H1 (cell line): ENCODE results near the gene LAMA4. TPM values are rescaled to one million over a fixed set of nuclear protein-coding genes. Genes with fewer than 3 reads are reported as not detected.

ENCODE experiments used
- CTCF ChIA-PET: fragments of 300-600 bp; sonication (Branson Sonifier 250); formaldehyde crosslinking; loops from one replicate; lab custom pipeline; 2021; ENCODE audit not compliant: partially characterized antibody; lab: Charles Lee
- POLR2A ChIA-PET: fragments of 300-600 bp; sonication (Branson Sonifier 250); formaldehyde crosslinking; loops from one replicate; lab custom pipeline; 2021; ENCODE audit warnings: inconsistent platforms; ENCODE audit not compliant: partially characterized antibody; lab: Charles Lee
- DNase-seq, 2 experiments: peaks; one replicate each; pipeline versions ENCODE4 v3.0.0 to v3.0.0-alpha.2; 2010 to 2022; ENCODE audit warnings: low spot score in 2 of 2, low read depth in 1 of 2, mixed read lengths in 1 of 2
- FAIRE-seq: peaks from 2 replicates; lab custom pipeline; 2011; peaks lifted over from hg19 to GRCh38; lab: Jason Lieb, UNC
- H2AFZ ChIP-seq: 2 replicates; pipeline ENCODE4 v1.8.1; 2012; ENCODE audit warnings: low read length, inconsistent platforms
- H2AK5ac ChIP-seq: 2 replicates; pipeline ENCODE4 v1.6.1; 2013; ENCODE audit warnings: low read depth, low read length
- H2BK120ac ChIP-seq: replicated peaks from 2 replicates; pipeline ENCODE3; 2013; ENCODE audit warnings: low read depth, low read length, inconsistent platforms
- H2BK12ac ChIP-seq: 2 replicates; pipeline ENCODE4 v1.6.1; 2013; ENCODE audit warnings: low read depth, low read length
- H2BK15ac ChIP-seq: 2 replicates; pipeline ENCODE4 v1.6.1; 2013; ENCODE audit warnings: low read length
- H2BK20ac ChIP-seq: 2 replicates; pipeline ENCODE4 v1.6.1; 2013; ENCODE audit warnings: low read length
- H2BK5ac ChIP-seq: 2 replicates; pipeline ENCODE4 v1.6.1; 2013; ENCODE audit warnings: low read depth, low read length
- H3K14ac ChIP-seq: 2 replicates; pipeline ENCODE4 v1.6.1; 2013; ENCODE audit warnings: inconsistent platforms; ENCODE audit not compliant: insufficient read length
- H3K18ac ChIP-seq: 2 replicates; pipeline ENCODE4 v1.6.1; 2013; ENCODE audit warnings: low read length; ENCODE audit errors: extremely low read depth
- H3K23ac ChIP-seq: 2 replicates; pipeline ENCODE4 v1.6.1; 2013; ENCODE audit warnings: inconsistent platforms; ENCODE audit not compliant: insufficient read length
- H3K23me2 ChIP-seq: 2 replicates; pipeline ENCODE4 v1.6.1; 2013; ENCODE audit warnings: low read depth, low read length
- H3K27ac ChIP-seq: 2 replicates; pipeline ENCODE4 v1.6.1; 2011; ENCODE audit warnings: low read depth, low read length, inconsistent platforms
- H3K27me3 ChIP-seq, 4 experiments: replicated peaks in 1 of 4; 1 replicate in 1 of 4; 2 replicates in 3 of 4; pipeline versions ENCODE4 v1.6.1 to v1.8.1; 2011 to 2013; ENCODE audit warnings: low read length in 3 of 4, mild to moderate bottlenecking in 3 of 4, inconsistent platforms in 2 of 4, mixed read lengths in 2 of 4, moderate library complexity in 1 of 4; ENCODE audit not compliant: control insufficient read depth in 3 of 4, insufficient read depth in 3 of 4; ENCODE audit errors: extremely low read depth in 1 of 4
- H3K36me3 ChIP-seq, 4 experiments: 2 replicates each; pipeline versions ENCODE4 v1.6.1 to v1.8.1; 2011 to 2013; ENCODE audit warnings: mild to moderate bottlenecking in 4 of 4, low read length in 3 of 4, moderate library complexity in 2 of 4, control low read depth in 1 of 4, inconsistent platforms in 1 of 4; ENCODE audit not compliant: insufficient read depth in 4 of 4, control insufficient read depth in 2 of 4
- H3K4ac ChIP-seq: replicated peaks from 2 replicates; pipeline ENCODE3; 2013; ENCODE audit warnings: low read length, low read depth, mixed read lengths, inconsistent platforms; ENCODE audit not compliant: insufficient read length
- H3K4me1 ChIP-seq, 4 experiments: replicated peaks in 1 of 4; 1 replicate in 1 of 4; 2 replicates in 3 of 4; pipeline versions ENCODE4 v1.6.1 to v1.8.1; 2011 to 2013; ENCODE audit warnings: low read length in 3 of 4, inconsistent platforms in 2 of 4, mixed read lengths in 1 of 4; ENCODE audit not compliant: insufficient read depth in 4 of 4, control insufficient read depth in 3 of 4
- H3K4me2 ChIP-seq, 2 experiments: 2 replicates each; pipeline versions ENCODE4 v1.6.1 to v1.8.1; 2011 to 2013; ENCODE audit warnings: low read depth in 2 of 2, low read length in 2 of 2, control low read depth in 1 of 2, inconsistent platforms in 1 of 2, mild to moderate bottlenecking in 1 of 2; ENCODE audit not compliant: insufficient read depth in 1 of 2
- H3K4me3 ChIP-seq, 4 experiments: fragments of 200-600, 300-600 bp in 1 of 4; sonication (generic), shearing (Covaris generic), sonication (Bioruptor Twin) in 1 of 4; 2 replicates each; pipeline versions ENCODE4 v1.5.1 to v1.8.1; 2011 to 2016; ENCODE audit warnings: low read length in 4 of 4, low read depth in 3 of 4, control low read depth in 2 of 4, inconsistent platforms in 2 of 4, mild to moderate bottlenecking in 2 of 4, mixed read lengths in 1 of 4, moderate library complexity in 1 of 4; ENCODE audit not compliant: insufficient read depth in 2 of 4; ENCODE audit errors: extremely low read depth in 1 of 4
- H3K56ac ChIP-seq: replicated peaks from 2 replicates; pipeline ENCODE3; 2013; ENCODE audit warnings: low read depth, mild to moderate bottlenecking, mixed read lengths, low read length, inconsistent platforms; ENCODE audit not compliant: insufficient read length
- H3K79me1 ChIP-seq: 2 replicates; pipeline ENCODE4 v1.6.1; 2013; ENCODE audit warnings: low read depth, low read length, control low read depth
- H3K79me2 ChIP-seq, 2 experiments: 2 replicates each; pipeline versions ENCODE4 v1.6.1 to v1.8.1; 2012 to 2013; ENCODE audit warnings: low read length in 2 of 2, mild to moderate bottlenecking in 2 of 2, inconsistent platforms in 1 of 2; ENCODE audit not compliant: insufficient read depth in 2 of 2, control insufficient read depth in 1 of 2
- H3K9ac ChIP-seq, 4 experiments: replicated peaks in 1 of 4; 1 replicate in 1 of 4; 2 replicates in 3 of 4; pipeline versions ENCODE4 v1.6.1 to v1.8.1; 2011 to 2013; ENCODE audit warnings: low read depth in 3 of 4, low read length in 3 of 4, control low read depth in 2 of 4, mild to moderate bottlenecking in 2 of 4, moderate library complexity in 2 of 4, inconsistent platforms in 1 of 4; ENCODE audit errors: extremely low read depth in 1 of 4
- H3K9me3 ChIP-seq, 2 experiments: 2 replicates each; pipeline versions ENCODE4 v1.6.1 to v1.8.1; 2012 to 2013; ENCODE audit warnings: mild to moderate bottlenecking in 2 of 2, moderate library complexity in 2 of 2, control low read depth in 1 of 2, inconsistent platforms in 1 of 2, low read depth in 1 of 2, low read length in 1 of 2, mixed read lengths in 1 of 2; ENCODE audit not compliant: insufficient read depth in 2 of 2
- H4K20me1 ChIP-seq, 2 experiments: replicated peaks in 1 of 2; 2 replicates each; pipeline versions ENCODE3 to v1.8.1; 2011 to 2013; ENCODE audit warnings: inconsistent platforms in 2 of 2, low read length in 2 of 2, mild to moderate bottlenecking in 1 of 2; ENCODE audit not compliant: insufficient read depth in 2 of 2, control insufficient read depth in 1 of 2
- H4K5ac ChIP-seq: 2 replicates; pipeline ENCODE4 v1.6.1; 2013; ENCODE audit warnings: low read length, low read depth, mixed read lengths, inconsistent platforms; ENCODE audit not compliant: insufficient read length
- H4K8ac ChIP-seq: 2 replicates; pipeline ENCODE4 v1.8.0; 2013; ENCODE audit warnings: mild to moderate bottlenecking, moderate library complexity, low read length, inconsistent platforms; ENCODE audit not compliant: insufficient read depth; ENCODE audit errors: extremely low read depth
- H4K91ac ChIP-seq: replicated peaks from 2 replicates; pipeline ENCODE3; 2013; ENCODE audit warnings: low read length, mixed read lengths, inconsistent platforms; ENCODE audit not compliant: insufficient read length
- BRCA1 ChIP-seq: IDR thresholded peaks from 2 replicates; pipeline ENCODE4 v1.6.1; 2012; ENCODE audit warnings: low read depth, low read length, improper control_type of control experiment
- CBX8 ChIP-seq: fragments of 300-800, 300-1000 bp; sonication (generic); IDR thresholded peaks from 2 replicates; pipeline ENCODE4 v1.7.1; 2016; ENCODE audit warnings: low read depth, low read length, borderline replicate concordance
- EGR1 ChIP-seq: IDR thresholded peaks from 2 replicates; pipeline ENCODE4 v1.6.1; 2011; ENCODE audit warnings: low read depth, low read length, borderline replicate concordance
- EP300 ChIP-seq, 2 experiments: IDR thresholded peaks; 1 replicate in 1 of 2; 2 replicates in 1 of 2; pipeline ENCODE4 v1.6.1; 2011 to 2012; ENCODE audit warnings: low read depth in 2 of 2, low read length in 2 of 2, mild to moderate bottlenecking in 2 of 2, borderline replicate concordance in 1 of 2, inconsistent platforms in 1 of 2, moderate library complexity in 1 of 2
- KDM1A ChIP-seq: fragments of 200-600, 300-600 bp; sonication (generic); IDR thresholded peaks from 2 replicates; pipeline ENCODE4 v1.7.1; 2016; ENCODE audit warnings: mild to moderate bottlenecking, low read length, borderline replicate concordance
- MAFK ChIP-seq: IDR thresholded peaks from 2 replicates; pipeline ENCODE4 v1.6.1; 2012; ENCODE audit warnings: low read depth, mild to moderate bottlenecking, improper control_type of control experiment, low read length
- POLR2A ChIP-seq, 2 experiments: IDR thresholded peaks; 1 replicate in 1 of 2; 2 replicates in 1 of 2; pipeline ENCODE4 v1.6.1; 2011; ENCODE audit warnings: low read depth in 2 of 2, low read length in 2 of 2, mild to moderate bottlenecking in 2 of 2; ENCODE audit errors: control extremely low read depth in 1 of 2
- SIX5 ChIP-seq: IDR thresholded peaks from 2 replicates; pipeline ENCODE4 v1.6.1; 2011; ENCODE audit warnings: mild to moderate bottlenecking, low read depth, low read length
- SP1 ChIP-seq: IDR thresholded peaks from 2 replicates; pipeline ENCODE4 v1.6.1; 2011; ENCODE audit warnings: low read depth, low read length
- SUZ12 ChIP-seq: fragments of 200-600 bp; sonication (generic); IDR thresholded peaks from 2 replicates; pipeline ENCODE4 v1.6.1; 2012; ENCODE audit warnings: mild to moderate bottlenecking, inconsistent platforms, low read length, moderate library complexity, mixed read lengths
- TAF7 ChIP-seq: optimal IDR thresholded peaks from 2 replicates; pipeline ENCODE3; 2011; ENCODE audit warnings: low read depth, mild to moderate bottlenecking, inconsistent platforms, low read length, moderate library complexity, borderline replicate concordance
- TEAD4 ChIP-seq: IDR thresholded peaks from 2 replicates; pipeline ENCODE4 v1.6.1; 2012; ENCODE audit warnings: low read depth, low read length, inconsistent platforms, mixed read lengths
- WGBS, 2 experiments: shearing (Covaris generic) in 1 of 2; methylation state at CpG; one replicate each; pipeline versions ENCODE4 v1.1.6 to v1.1.7; 2013 to 2015; ENCODE audit warnings: low lambda C conversion rate in 2 of 2, mixed read lengths in 2 of 2, inconsistent platforms in 1 of 2, low coverage in 1 of 2, missing lambda C conversion rate in 1 of 2; ENCODE audit not compliant: insufficient replicate concordance in 2 of 2, insufficient coverage in 1 of 2, insufficient read length in 1 of 2; ENCODE audit errors: extremely low coverage in 1 of 2, missing lambda C conversion rate in 1 of 2; 5-methylcytosine and 5-hydroxymethylcytosine counted together
- polyA plus RNA-seq, 7 experiments: library from polyadenylated mRNA; depleted of rRNA in 3 of 7; stranded (reverse) in 5 of 7; unstranded in 2 of 7; fragments of >200 nt in 5 of 7; fragments of 200-250 nt in 2 of 7; gene quantifications; 1 replicate in 5 of 7; 2 replicates in 1 of 7; 4 replicates in 1 of 7; pipeline versions ENCODE4 v1.2.1 to v1.2.3, GENCODE V29; 2011 to 2013; ENCODE audit warnings: missing spikeins in 2 of 7, mixed read lengths in 2 of 7
- total RNA-seq: library from RNA; stranded (reverse); fragmentation: NEBNext Ultra II Directional; extraction: Animal tissue kit (Norgen Biotek cat#: 25700); gene quantifications from 2 replicates; pipeline ENCODE4 v1.2.1, GENCODE V29; 2021
- TF ChIP-seq, protein P1 (sequence below): IDR thresholded peaks from 2 replicates; pipeline ENCODE4 v1.6.1; 2011; ENCODE audit warnings: low read length, improper control_type of control experiment
- TF ChIP-seq, protein P2 (sequence below): IDR thresholded peaks from 2 replicates; pipeline ENCODE4 v1.6.1; 2012; ENCODE audit warnings: inconsistent platforms

Gene LAMA4
- total and polyA plus RNA-seq, 2 of the 8 experiments (the other 6 are each of a cell fraction or from before 2014, with no cell fraction given): 0.95 to 1.5 TPM

DNA sequence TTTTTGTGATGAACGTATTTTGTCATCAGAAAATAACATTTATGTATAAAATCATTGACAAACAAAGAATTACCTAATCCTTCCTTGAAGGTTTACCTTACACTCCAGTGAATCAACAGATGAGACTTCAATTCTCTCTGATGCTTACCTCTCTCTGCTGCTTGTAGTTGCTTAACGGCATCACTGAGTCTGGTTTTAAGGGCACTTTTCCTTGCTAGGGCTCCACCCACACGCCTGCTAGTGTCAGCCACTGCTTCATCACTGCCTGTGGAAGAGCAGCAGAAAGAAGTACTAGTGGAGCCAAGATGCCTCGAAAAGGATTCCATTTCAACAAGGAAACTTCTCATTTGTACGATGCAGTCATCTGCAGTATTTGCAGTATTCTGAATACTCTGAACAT, 104.0 kb downstream of the LAMA4 start:
- Histone ChIP-seq H4K5ac (no peak overlapping the region), H3K9ac (no peak overlapping the region), H3K79me1 (no peaks in the 10 kb centered on the region), H3K79me2 (no peaks in the 10 kb centered on the region), H2BK15ac (no peak overlapping the region), H3K36me3 (no peaks in the 10 kb centered on the region), H2BK5ac (no peak overlapping the region), H3K4ac (no peak overlapping the region), H4K8ac (no peak overlapping the region), H2AFZ (no peak overlapping the region; the same call in 1 of the 2 replicates), H3K23ac (no peak overlapping the region), H2BK12ac (no peak overlapping the region), H3K27me3 (no peaks in the 10 kb centered on the region), H4K20me1 (no peaks in the 10 kb centered on the region), H3K4me2 (no peak overlapping the region), H3K9me3 (no peaks in the 10 kb centered on the region), H3K27ac (no peak overlapping the region), H2BK120ac (no peak overlapping the region), H3K4me1 (no peaks in the 10 kb centered on the region), H3K23me2 (no peaks in the 10 kb centered on the region), H3K18ac (no peak overlapping the region), H4K91ac (no peak overlapping the region), H3K14ac (no peak overlapping the region), H2BK20ac (no peak overlapping the region), H2AK5ac (no peak overlapping the region), H3K4me3 (no peak overlapping the region), H3K56ac (no peak overlapping the region)
- ChIA-PET POLR2A (no interaction called here), CTCF (interaction anchor here (2.1 kb wide), 1 partner anchor 12 kb away, joined by 9 read pairs; no protein-coding TSS in a partner anchor)
- 81% methylated on average over 5 of the region's 5 CpGs; no CpG with 5 or more reads in 1 of the 2 experiments for WGBS, 2 experiments
- peak; percentile 42 for FAIRE-seq
- DNase-seq: no peak
- TF ChIP-seq KDM1A (no peak), SUZ12 (no peak), TAF7 (no peak), CBX8 (no peak), SIX5 (no peak), MAFK (no peak), SP1 (no peak), TEAD4 (no peak), BRCA1 (no peak), POLR2A (IDR thresholded peaks at IDR 0.05; ENCODE audit: control extremely low read depth in 1 of 2, low read depth in 2 of 2, low read length in 2 of 2) (no peak), EGR1 (no peak), EP300 (IDR thresholded peaks at IDR 0.05; ENCODE audit: borderline replicate concordance in 1 of 2, low read depth in 2 of 2, low read length in 2 of 2) (no peak)
- TF ChIP-seq, protein P1, sequence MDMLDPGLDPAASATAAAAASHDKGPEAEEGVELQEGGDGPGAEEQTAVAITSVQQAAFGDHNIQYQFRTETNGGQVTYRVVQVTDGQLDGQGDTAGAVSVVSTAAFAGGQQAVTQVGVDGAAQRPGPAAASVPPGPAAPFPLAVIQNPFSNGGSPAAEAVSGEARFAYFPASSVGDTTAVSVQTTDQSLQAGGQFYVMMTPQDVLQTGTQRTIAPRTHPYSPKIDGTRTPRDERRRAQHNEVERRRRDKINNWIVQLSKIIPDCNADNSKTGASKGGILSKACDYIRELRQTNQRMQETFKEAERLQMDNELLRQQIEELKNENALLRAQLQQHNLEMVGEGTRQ: no peak
- TF ChIP-seq, protein P2, sequence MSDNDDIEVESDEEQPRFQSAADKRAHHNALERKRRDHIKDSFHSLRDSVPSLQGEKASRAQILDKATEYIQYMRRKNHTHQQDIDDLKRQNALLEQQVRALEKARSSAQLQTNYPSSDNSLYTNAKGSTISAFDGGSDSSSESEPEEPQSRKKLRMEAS: no peak
